Panc1 (cell line): ENCODE results near the gene NR1I2. TPM values are rescaled to one million over a fixed set of nuclear protein-coding genes. Genes with fewer than 3 reads are reported as not detected.

Experiments
- ATAC-seq: fragments of 200-7000 bp; cut with Tn5 transposase; 2 replicates; pipeline ENCODE4 v1.9.1; 2020; ENCODE audit warnings: mild to moderate bottlenecking, moderate library complexity
- BruUV-seq: library from RNA; stranded (reverse); fragments of 400-500 nt; replicated peaks from 2 replicates; lab custom pipeline; 2021; lab: Mats Ljungman, UMichigan
- CTCF ChIA-PET: fragments of 300-600 bp; sonication (Branson Sonifier 250); formaldehyde crosslinking; loops from one replicate; lab custom pipeline; 2022; ENCODE audit warnings: antibody characterized with exemption; lab: Charles Lee
- POLR2A ChIA-PET: fragments of 300-600 bp; sonication (Branson Sonifier 250); formaldehyde crosslinking; loops from one replicate; lab custom pipeline; 2022; ENCODE audit warnings: antibody characterized with exemption; lab: Charles Lee
- DNase-seq: peaks from one replicate; pipeline ENCODE4 v3.0.0-alpha.2; 2010; ENCODE audit warnings: low read depth, low spot score
- H3K27ac ChIP-seq: 2 replicates; pipeline ENCODE4 v1.5.1; 2011; ENCODE audit warnings: mild to moderate bottlenecking, low read length, inconsistent platforms
- H3K27me3 ChIP-seq: fragments of 200-500 bp; sonication (Bioruptor generic); 2 replicates; pipeline ENCODE4 v1.6.0; 2014; ENCODE audit warnings: low read length, inconsistent platforms; ENCODE audit not compliant: control insufficient read depth, insufficient read depth
- H3K36me3 ChIP-seq: fragments of 200-500 bp; sonication (Bioruptor generic); 2 replicates; pipeline ENCODE4 v1.5.1; 2014; ENCODE audit warnings: inconsistent platforms, mild to moderate bottlenecking, low read length, moderate library complexity; ENCODE audit not compliant: control insufficient read depth, insufficient read depth
- H3K4me1 ChIP-seq: 2 replicates; pipeline ENCODE4 v1.5.1; 2011; ENCODE audit warnings: inconsistent platforms, mild to moderate bottlenecking, low read length, moderate library complexity; ENCODE audit not compliant: control insufficient read depth, insufficient read depth
- H3K4me3 ChIP-seq, 2 experiments: 2 replicates each; pipeline ENCODE4 v1.5.1; 2011 to 2012; ENCODE audit warnings: low read depth in 2 of 2, low read length in 2 of 2, mild to moderate bottlenecking in 2 of 2, inconsistent platforms in 1 of 2, moderate library complexity in 1 of 2
- H3K9me3 ChIP-seq: fragments of 200-500 bp; sonication (Bioruptor generic); 2 replicates; pipeline ENCODE4 v1.5.1; 2014; ENCODE audit warnings: low read depth, mild to moderate bottlenecking, inconsistent platforms, low read length, moderate library complexity; ENCODE audit not compliant: control insufficient read depth, insufficient read depth
- CTCF ChIP-seq: fragments of 450-650 bp; IDR thresholded peaks from 2 replicates; pipeline ENCODE4 v1.5.1; 2017; ENCODE audit warnings: mild to moderate bottlenecking
- POLR2AphosphoS5 ChIP-seq: IDR thresholded peaks from 2 replicates; pipeline ENCODE4 v1.6.1; 2012; ENCODE audit warnings: mild to moderate bottlenecking, low read depth, low read length, moderate library complexity
- REST ChIP-seq, 2 experiments: IDR thresholded peaks; 2 replicates each; pipeline ENCODE4 v1.6.1; 2011 to 2012; ENCODE audit warnings: low read depth in 2 of 2, control low read depth in 1 of 2, low read length in 1 of 2, mild to moderate bottlenecking in 1 of 2, moderate library complexity in 1 of 2; ENCODE audit not compliant: insufficient read depth in 1 of 2
- SIN3A ChIP-seq: IDR thresholded peaks from 2 replicates; pipeline ENCODE4 v1.6.1; 2012; ENCODE audit warnings: low read depth, mild to moderate bottlenecking, low read length, moderate library complexity, borderline replicate concordance; ENCODE audit not compliant: insufficient read depth
- TCF7L2 ChIP-seq: IDR thresholded peaks from 2 replicates; pipeline ENCODE4 v1.6.1; 2011; ENCODE audit warnings: mild to moderate bottlenecking, low read depth, low read length, inconsistent platforms
- in situ Hi-C: cut with HindIII; loops from 2 replicates; pipeline ENCODE4 v1.10.0; 2016; ENCODE audit warnings: low sequenced_read_pairs, low pct_unique_long_range_greater_than_20kb
- intact Hi-C: fragments of 100-400 bp; cut with micrococcal nuclease; formaldehyde crosslinking; loops from one replicate; pipeline ENCODE4 v1.10.0; 2022; ENCODE audit not compliant: unreplicated experiment
- total RNA-seq: library from RNA; stranded (reverse); gene quantifications from one replicate; pipeline ENCODE4 v1.2.1, GENCODE V29; 2021; ENCODE audit not compliant: unreplicated experiment

Gene NR1I2
- total RNA-seq, 1 experiment from 2014 or later, result not detected

- Histone ChIP-seq H3K4me1 (no peaks in the 10 kb centered on the region), H3K36me3 (no peaks in the 10 kb centered on the region), H3K4me3 (no peak overlapping the region), H3K27ac (no peak overlapping the region), H3K9me3 (no peaks in the 10 kb centered on the region), H3K27me3 (peaks cover 11% of the 10 kb centered on the region)
- TF ChIP-seq POLR2AphosphoS5, result no peak
- TF ChIP-seq TCF7L2, result no peak
- TF ChIP-seq CTCF, result no peak
- TF ChIP-seq SIN3A, result no peak
- in situ Hi-C loops, result no loop called here
- ATAC-seq (no peak), DNase-seq (no peak)
- intact Hi-C loops, result no loop called here
- POLR2A ChIA-PET, result interaction anchor here (0.8 kb wide), 1 partner anchor 100 kb away, joined by 4 read pairs; no protein-coding TSS in a partner anchor
- BruUV-seq, result no TSS peak
- CTCF ChIA-PET, result no interaction called here
These were observed 35.5 kb upstream of the NR1I2 start for GRCh38 chr3:119746423-119746822.

GRCh38 chr3:119747357-119747756 lies 34.5 kb upstream of the NR1I2 start:
- TF ChIP-seq TCF7L2, result no peak
- no peak for TF ChIP-seq REST (IDR thresholded peaks at IDR 0.05; ENCODE audit: insufficient read depth in 1 of 2, low read depth in 2 of 2, low read length in 1 of 2)
- no peak for TF ChIP-seq CTCF
- no peak for TF ChIP-seq SIN3A
- no peak for TF ChIP-seq POLR2AphosphoS5
- in situ Hi-C loops, result no loop called here
- ChIA-PET POLR2A (interaction anchor here (0.8 kb wide), 1 partner anchor 99 kb away, joined by 4 read pairs; no protein-coding TSS in a partner anchor), CTCF (no interaction called here)
- Histone ChIP-seq H3K27ac (no peak overlapping the region), H3K9me3 (no peaks in the 10 kb centered on the region), H3K4me3 (no peak overlapping the region), H3K4me1 (no peaks in the 10 kb centered on the region), H3K27me3 (peaks cover 13% of the 10 kb centered on the region), H3K36me3 (no peaks in the 10 kb centered on the region)
- intact Hi-C loops, result no loop called here
- ATAC-seq, result no peak
- no TSS peak for BruUV-seq
- DNase-seq, result no peak
